ENCODE data around the gene OR5H14.
"Not testable (repeated sequence)": the region's sequence is repeated elsewhere in the genome, so short reads cannot be mapped to it uniquely, and the experiment has no call there.

OR5H14 gene

GRCh38 chr3:98147179-98147578, at the start of gene OR5H14:
Gene OR5H14 (plus strand): TSS chr3:98147479. CDS start chr3:98149386, 1,907 bp downstream.
- no peaks in the 10 kb centered on the region for H3K9me3 ChIP-seq
- no peak for TF ChIP-seq Cebpa-rat (IDR thresholded peaks at IDR 0.05)
- H3K9ac ChIP-seq, result no peak within 1 kb of the TSS
- no peak within 1 kb of the TSS for H3K4me2 ChIP-seq
- no peaks in the 10 kb centered on the region for H3K27me3 ChIP-seq
- H4K20me1 ChIP-seq, result no peaks in the 10 kb centered on the region
- H3K36me3 ChIP-seq, result no peaks in the 10 kb centered on the region
- H3K4me3 ChIP-seq, result no peak within 1 kb of the TSS
- H3K4me1 ChIP-seq, result no peaks in the 10 kb centered on the region
- no peak within 1 kb of the TSS for H3K27ac ChIP-seq

DNA sequence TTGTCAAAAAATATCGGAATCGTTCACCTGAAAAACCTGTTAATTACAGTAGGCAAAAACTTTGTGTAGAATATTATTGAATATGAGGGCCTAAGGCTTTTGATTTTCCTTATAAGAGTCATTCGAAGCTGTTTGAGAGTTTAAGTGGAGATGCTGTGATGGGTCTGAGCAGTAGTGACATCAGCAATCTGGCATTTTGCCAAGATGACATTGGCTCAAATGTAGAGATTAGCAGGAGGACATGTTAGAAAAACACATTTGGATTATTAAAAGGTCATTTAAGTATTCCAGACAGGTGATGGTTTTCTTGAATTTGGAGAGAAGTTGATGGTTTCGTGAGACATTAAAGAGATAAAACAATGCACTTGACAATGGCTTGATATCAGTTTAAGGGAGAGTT, 47.4 kb upstream of the OR5H14 start:
- Histone ChIP-seq H3K4me3 (no peak overlapping the region), H3K4me2 (no peak overlapping the region), H3K4me1 (no peaks in the 10 kb centered on the region), H3K36me3 (no peaks in the 10 kb centered on the region), H3K9ac (no peak overlapping the region), H3K9me3 (no peaks in the 10 kb centered on the region), H3K27me3 (no peaks in the 10 kb centered on the region), H3K27ac (no peak overlapping the region), H4K20me1 (no peaks in the 10 kb centered on the region)
- no peak for TF ChIP-seq Cebpa-rat (IDR thresholded peaks at IDR 0.05)

GRCh38 chr3:98108162-98108561, 39.1 kb upstream of the OR5H14 start:
- Histone ChIP-seq H3K36me3 (no peaks in the 10 kb centered on the region), H3K27me3 (no peaks in the 10 kb centered on the region), H3K9me3 (no peaks in the 10 kb centered on the region), H3K4me2 (no peak overlapping the region), H3K9ac (no peak overlapping the region), H3K27ac (no peak overlapping the region), H4K20me1 (no peaks in the 10 kb centered on the region), H3K4me3 (no peak overlapping the region), H3K4me1 (no peaks in the 10 kb centered on the region)
- TF ChIP-seq Cebpa-rat (IDR thresholded peaks at IDR 0.05), result no peak

- no peaks in the 10 kb centered on the region for H3K9me3 ChIP-seq
- no peak for TF ChIP-seq Cebpa-rat (IDR thresholded peaks at IDR 0.05)
- H3K4me1 ChIP-seq, result no peaks in the 10 kb centered on the region
- no peaks in the 10 kb centered on the region for H3K36me3 ChIP-seq
- no peaks in the 10 kb centered on the region for H3K27me3 ChIP-seq
- H3K4me2 ChIP-seq, result no peak overlapping the region
- no peaks in the 10 kb centered on the region for H4K20me1 ChIP-seq
- no peak overlapping the region for H3K9ac ChIP-seq
- H3K27ac ChIP-seq, result no peak overlapping the region
- no peak overlapping the region for H3K4me3 ChIP-seq
Observed at GRCh38 chr3:98109807-98110549, 37.3 kb upstream of the OR5H14 start.

- H3K9ac ChIP-seq, result no peak overlapping the region
- no peaks in the 10 kb centered on the region for H4K20me1 ChIP-seq
- no peaks in the 10 kb centered on the region for H3K27me3 ChIP-seq
- H3K9me3 ChIP-seq, result no peaks in the 10 kb centered on the region
- TF ChIP-seq Cebpa-rat (IDR thresholded peaks at IDR 0.05), result no peak
- no peak overlapping the region for H3K4me3 ChIP-seq
- H3K4me2 ChIP-seq, result no peak overlapping the region
- H3K27ac ChIP-seq, result no peak overlapping the region
- H3K36me3 ChIP-seq, result no peaks in the 10 kb centered on the region
- no peaks in the 10 kb centered on the region for H3K4me1 ChIP-seq
Observed at GRCh38 chr3:98110550-98110908, 36.8 kb upstream of the OR5H14 start.

DNA sequence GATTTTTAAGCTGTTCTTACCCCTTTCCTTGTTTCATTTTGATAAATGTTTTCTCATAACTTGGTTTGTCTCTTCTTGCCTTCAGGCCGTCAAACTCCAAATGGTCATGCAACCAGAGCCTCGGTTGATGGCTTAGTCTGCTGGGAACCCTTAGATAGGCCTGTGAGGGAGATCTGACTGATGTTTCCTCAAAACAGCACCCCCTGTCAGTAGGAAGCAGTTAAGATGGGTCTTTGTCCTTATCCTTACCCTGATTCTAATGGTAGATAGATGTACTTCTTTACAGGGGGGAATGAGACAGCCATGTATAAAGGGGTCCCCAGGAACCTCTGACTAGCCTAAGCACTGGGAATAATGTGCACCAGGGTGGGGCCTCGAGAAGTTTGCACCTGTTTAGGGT, 33.0 kb upstream of the OR5H14 start:
- H3K9me3 ChIP-seq, result no peaks in the 10 kb centered on the region
- no peak overlapping the region for H3K27ac ChIP-seq
- no peaks in the 10 kb centered on the region for H3K4me1 ChIP-seq
- no peaks in the 10 kb centered on the region for H3K36me3 ChIP-seq
- no peak overlapping the region for H3K4me2 ChIP-seq
- H4K20me1 ChIP-seq, result no peaks in the 10 kb centered on the region
- no peak for TF ChIP-seq Cebpa-rat (IDR thresholded peaks at IDR 0.05)
- no peak overlapping the region for H3K4me3 ChIP-seq
- no peaks in the 10 kb centered on the region for H3K27me3 ChIP-seq
- H3K9ac ChIP-seq, result no peak overlapping the region

GRCh38 chr3:98115717-98116116, 31.6 kb upstream of the OR5H14 start:
- TF ChIP-seq Cebpa-rat (IDR thresholded peaks at IDR 0.05), result no peak
- Histone ChIP-seq H3K27me3 (no peaks in the 10 kb centered on the region), H3K27ac (no peak overlapping the region), H3K4me1 (no peaks in the 10 kb centered on the region), H3K4me3 (no peak overlapping the region), H3K9me3 (no peaks in the 10 kb centered on the region), H4K20me1 (no peaks in the 10 kb centered on the region), H3K9ac (no peak overlapping the region), H3K36me3 (no peaks in the 10 kb centered on the region), H3K4me2 (no peak overlapping the region)

DNA sequence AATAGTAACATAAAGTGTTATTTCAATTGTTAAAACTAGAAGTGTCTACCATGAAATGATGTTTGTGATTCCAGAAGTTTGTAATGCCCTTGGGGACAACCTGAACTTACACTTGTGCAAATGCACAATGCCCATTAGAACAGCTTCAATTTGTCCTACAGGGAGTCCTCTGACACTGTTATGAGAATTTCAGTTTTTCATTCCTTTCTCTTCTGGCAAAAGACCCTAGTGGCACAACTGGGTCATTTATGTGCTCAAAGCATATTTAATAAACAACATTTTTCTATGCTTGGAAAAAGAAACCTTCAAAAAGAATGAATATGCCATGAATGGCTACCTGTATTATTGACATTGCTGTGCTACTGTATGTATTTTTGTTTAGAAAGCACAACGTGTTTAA, 16.9 kb upstream of the OR5H14 start, which contains the start of gene OR5H1:
Gene OR5H1 (plus strand): TSS at position 301 of the 400 bp plus-strand sequence. CDS start 1,977 bp downstream, outside the sequence.
- H3K4me2 ChIP-seq, result no peak within 1 kb of the TSS
- no peak for TF ChIP-seq Cebpa-rat (IDR thresholded peaks at IDR 0.05)
- no peak within 1 kb of the TSS for H3K27ac ChIP-seq
- H3K4me3 ChIP-seq, result no peak within 1 kb of the TSS
- H3K27me3 ChIP-seq, result no peaks in the 10 kb centered on the region
- no peak within 1 kb of the TSS for H3K9ac ChIP-seq
- H3K9me3 ChIP-seq, result no peaks in the 10 kb centered on the region
- H3K4me1 ChIP-seq, result no peaks in the 10 kb centered on the region
- H4K20me1 ChIP-seq, result no peaks in the 10 kb centered on the region
- no peaks in the 10 kb centered on the region for H3K36me3 ChIP-seq

- H3K4me1 ChIP-seq, result no peaks in the 10 kb centered on the region
- H3K9me3 ChIP-seq, result no peaks in the 10 kb centered on the region
- no peak overlapping the region for H3K4me2 ChIP-seq
- H3K27me3 ChIP-seq, result no peaks in the 10 kb centered on the region
- no peak overlapping the region for H3K4me3 ChIP-seq
- H3K9ac ChIP-seq, result no peak overlapping the region
- no peaks in the 10 kb centered on the region for H4K20me1 ChIP-seq
- H3K27ac ChIP-seq, result no peak overlapping the region
- TF ChIP-seq Cebpa-rat (IDR thresholded peaks at IDR 0.05), result no peak
- no peaks in the 10 kb centered on the region for H3K36me3 ChIP-seq
Observed at GRCh38 chr3:98136631-98137030, 10.6 kb upstream of the OR5H14 start.

- not testable (repeated sequence) for H3K4me2 ChIP-seq, H3K4me3 ChIP-seq, H3K4me1 ChIP-seq, H3K9ac ChIP-seq, H3K27me3 ChIP-seq, H3K27ac ChIP-seq, H3K36me3 ChIP-seq, H4K20me1 ChIP-seq, H3K9me3 ChIP-seq
Observed at GRCh38 chr3:98137826-98138557, 9.3 kb upstream of the OR5H14 start.
